Measurements from ENCODE around the gene SLC38A2. TPM values are rescaled to one million over a fixed set of nuclear protein-coding genes. Genes with fewer than 3 reads are reported as not detected.

The SLC38A2 gene
- total and polyA plus RNA-seq, 4 donors, result 75.0 to 258 (median 128) TPM

DNA sequence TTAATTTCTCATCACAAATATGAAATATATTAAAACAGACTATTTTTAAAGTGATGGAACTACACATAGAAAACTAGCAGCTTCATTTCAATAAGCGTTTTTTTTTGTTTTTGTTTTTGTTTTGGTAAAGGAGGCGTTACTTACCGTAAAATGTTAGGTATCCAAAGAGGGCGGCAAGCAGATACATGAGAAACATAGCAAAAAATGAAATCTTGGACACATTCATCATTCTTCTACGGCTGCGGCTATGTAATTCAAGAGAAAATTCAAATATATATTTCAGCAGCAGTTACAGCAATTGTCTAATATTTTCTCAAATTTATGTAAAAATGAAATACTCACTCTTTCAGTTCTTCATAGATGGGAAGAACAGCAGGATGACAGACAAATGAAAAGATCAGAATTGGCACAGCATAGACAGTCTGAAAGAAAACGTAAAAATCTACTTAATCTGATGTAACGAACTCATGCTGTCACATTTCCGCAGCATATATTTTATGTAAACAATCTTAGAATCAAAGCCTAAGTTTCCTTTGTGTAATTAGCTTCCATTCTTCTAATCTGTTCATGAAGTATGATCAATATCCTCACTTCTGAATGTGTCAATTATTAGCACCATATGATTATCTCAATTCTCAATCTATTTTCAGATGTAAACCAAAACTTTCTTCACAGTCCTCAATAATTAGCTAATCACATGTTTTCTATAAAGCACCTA, 8.8 kb downstream of the SLC38A2 start:
- Histone ChIP-seq H3K9me3 (ENCODE audit: control insufficient read depth in 4 of 4, insufficient read depth in 3 of 4, low read length in 3 of 4) (no peaks in the 10 kb centered on the region), H3K27ac (ENCODE audit: low read depth in 1 of 2, low read length in 1 of 2) (no peak overlapping the region), H3K4me1 (ENCODE audit: control insufficient read depth in 5 of 5, insufficient read depth in 5 of 5, low read length in 5 of 5) (peaks cover 2 to 34% (median 9%) of the 10 kb centered on the region in 5 donors), H3K36me3 (ENCODE audit: control insufficient read depth in 4 of 4, insufficient read depth in 4 of 4, low read length in 4 of 4) (peaks cover 20 to 82% (median 69%) of the 10 kb centered on the region in 4 donors), H3K4me3 (no peak overlapping the region), H3K9ac (ENCODE audit: insufficient read depth in 1 of 2, low read length in 2 of 2) (no peak overlapping the region), H3K27me3 (ENCODE audit: control insufficient read depth in 3 of 3, insufficient read depth in 3 of 3, low read length in 2 of 3) (no peaks in the 10 kb centered on the region)
- ATAC-seq (ENCODE audit: insufficient read depth, low FRiP score) (no peak), DNase-seq (no peak)
- 89 to 93% methylated on average over 9 of the region's 9 CpGs for WGBS, 2 donors
- TF ChIP-seq, protein P1, sequence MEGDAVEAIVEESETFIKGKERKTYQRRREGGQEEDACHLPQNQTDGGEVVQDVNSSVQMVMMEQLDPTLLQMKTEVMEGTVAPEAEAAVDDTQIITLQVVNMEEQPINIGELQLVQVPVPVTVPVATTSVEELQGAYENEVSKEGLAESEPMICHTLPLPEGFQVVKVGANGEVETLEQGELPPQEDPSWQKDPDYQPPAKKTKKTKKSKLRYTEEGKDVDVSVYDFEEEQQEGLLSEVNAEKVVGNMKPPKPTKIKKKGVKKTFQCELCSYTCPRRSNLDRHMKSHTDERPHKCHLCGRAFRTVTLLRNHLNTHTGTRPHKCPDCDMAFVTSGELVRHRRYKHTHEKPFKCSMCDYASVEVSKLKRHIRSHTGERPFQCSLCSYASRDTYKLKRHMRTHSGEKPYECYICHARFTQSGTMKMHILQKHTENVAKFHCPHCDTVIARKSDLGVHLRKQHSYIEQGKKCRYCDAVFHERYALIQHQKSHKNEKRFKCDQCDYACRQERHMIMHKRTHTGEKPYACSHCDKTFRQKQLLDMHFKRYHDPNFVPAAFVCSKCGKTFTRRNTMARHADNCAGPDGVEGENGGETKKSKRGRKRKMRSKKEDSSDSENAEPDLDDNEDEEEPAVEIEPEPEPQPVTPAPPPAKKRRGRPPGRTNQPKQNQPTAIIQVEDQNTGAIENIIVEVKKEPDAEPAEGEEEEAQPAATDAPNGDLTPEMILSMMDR (IDR thresholded peaks at IDR 0.05; ENCODE audit: control extremely low read depth, extremely low read depth), result no peak

DNA sequence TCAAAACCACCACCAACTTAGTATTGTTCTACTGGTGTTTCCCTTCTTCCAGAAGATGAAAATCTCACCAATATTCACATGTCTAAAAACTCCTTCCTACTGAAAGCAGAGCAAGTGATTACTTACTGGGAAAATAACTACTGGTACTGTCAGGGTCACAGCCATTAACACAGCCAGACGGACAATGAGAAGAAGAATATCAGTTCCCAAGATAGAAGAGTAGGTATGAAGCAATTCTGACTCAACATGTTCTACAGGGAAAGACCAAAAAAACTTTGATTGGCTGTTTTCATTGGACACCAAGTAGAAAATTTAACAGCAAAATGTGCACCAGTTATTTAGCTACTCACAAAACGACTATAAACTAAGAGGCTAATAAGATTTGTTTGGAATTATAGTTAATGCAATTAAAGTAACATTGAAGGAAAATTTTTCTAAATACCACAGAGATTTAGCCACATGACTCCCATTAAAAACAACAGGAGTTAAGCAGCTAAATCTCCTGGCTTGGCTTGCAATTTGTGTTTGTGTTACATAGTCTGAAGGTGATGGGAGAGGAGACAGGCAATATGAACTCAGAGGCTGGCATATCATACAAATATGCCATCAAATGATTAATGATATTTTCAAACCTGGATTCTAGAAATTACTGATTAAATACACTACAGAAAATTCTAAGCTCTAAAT, 9.5 kb downstream of the SLC38A2 start:
- Histone ChIP-seq H3K4me1 (ENCODE audit: control insufficient read depth in 5 of 5, insufficient read depth in 5 of 5, low read length in 5 of 5) (peaks cover 2 to 27% (median 4%) of the 10 kb centered on the region in 5 donors), H3K9ac (ENCODE audit: insufficient read depth in 1 of 2, low read length in 2 of 2) (no peak overlapping the region), H3K36me3 (ENCODE audit: control insufficient read depth in 4 of 4, insufficient read depth in 4 of 4, low read length in 4 of 4) (peaks cover 20 to 78% (median 70%) of the 10 kb centered on the region in 4 donors), H3K4me3 (no peak overlapping the region), H3K9me3 (ENCODE audit: control insufficient read depth in 4 of 4, insufficient read depth in 3 of 4, low read length in 3 of 4) (no peaks in the 10 kb centered on the region), H3K27ac (ENCODE audit: low read depth in 1 of 2, low read length in 1 of 2) (peak overlapping the region in 1 of 2 donors; percentile 21), H3K27me3 (ENCODE audit: control insufficient read depth in 3 of 3, insufficient read depth in 3 of 3, low read length in 2 of 3) (no peaks in the 10 kb centered on the region)
- ATAC-seq (ENCODE audit: insufficient read depth, low FRiP score) (no peak), DNase-seq (no peak)
- TF ChIP-seq, protein P1 (IDR thresholded peaks at IDR 0.05; ENCODE audit: control extremely low read depth, extremely low read depth), result no peak
- 61 to 68% methylated on average over 2 of the region's 2 CpGs for WGBS, 2 donors

DNA sequence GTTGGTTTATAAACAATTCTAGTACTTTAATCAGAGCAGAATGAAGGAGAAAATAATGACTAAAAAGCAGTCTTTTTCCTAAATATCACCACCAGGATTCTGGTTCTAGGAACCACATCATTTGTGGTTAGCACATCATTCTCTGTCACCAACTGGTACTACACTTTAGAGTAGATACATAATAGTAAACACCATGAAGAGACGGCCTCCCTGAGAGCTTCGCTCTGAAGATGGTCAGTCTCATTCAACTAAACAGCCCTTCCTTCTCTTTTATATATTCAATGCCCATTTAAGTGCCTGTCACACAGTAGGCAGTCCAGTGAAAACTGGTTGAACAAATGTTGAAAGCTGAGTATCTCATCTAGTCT, 10.9 kb downstream of the SLC38A2 start:
- TF ChIP-seq, protein P1 (IDR thresholded peaks at IDR 0.05; ENCODE audit: control extremely low read depth, extremely low read depth), result no peak
- H3K4me1 ChIP-seq (ENCODE audit: control insufficient read depth in 5 of 5, insufficient read depth in 5 of 5, low read length in 5 of 5), result peaks cover 0 to 17% (median 4%) of the 10 kb centered on the region in 5 donors
- peaks cover 15 to 65% (median 58%) of the 10 kb centered on the region in 4 donors for H3K36me3 ChIP-seq (ENCODE audit: control insufficient read depth in 4 of 4, insufficient read depth in 4 of 4, low read length in 4 of 4)
- no peak overlapping the region for H3K9ac ChIP-seq (ENCODE audit: insufficient read depth in 1 of 2, low read length in 2 of 2)
- 92 to 93% methylated on average over 2 of the region's 2 CpGs for WGBS, 2 donors
- ATAC-seq (ENCODE audit: insufficient read depth, low FRiP score) (no peak), DNase-seq (no peak)
- H3K27ac ChIP-seq (ENCODE audit: low read depth in 1 of 2, low read length in 1 of 2), result no peak overlapping the region
- no peaks in the 10 kb centered on the region for H3K9me3 ChIP-seq (ENCODE audit: control insufficient read depth in 4 of 4, insufficient read depth in 3 of 4, low read length in 3 of 4)
- no peaks in the 10 kb centered on the region for H3K27me3 ChIP-seq (ENCODE audit: control insufficient read depth in 3 of 3, insufficient read depth in 3 of 3, low read length in 2 of 3)
- no peak overlapping the region for H3K4me3 ChIP-seq

Data from lung (tissue), 12 donors.